Uterus (tissue), 2 donors: ENCODE data around the gene SARS1.

ENCODE experiments used
- CTCF ChIP-seq, 4 experiments: fragments of 200-600 bp in 2 of 4; fragments of 450-650 bp in 2 of 4; sonication (generic) in 2 of 4; IDR thresholded peaks; one replicate each; pipeline ENCODE4 v1.5.1; 2016 to 2019; ENCODE audit warnings: antibody characterized with exemption in 4 of 4, mild to moderate bottlenecking in 2 of 4, moderate library complexity in 1 of 4
- POLR2A ChIP-seq, 2 donors: fragments of 450-650 bp; IDR thresholded peaks; one replicate each; pipeline ENCODE4 v1.6.1; 2016; ENCODE audit warnings: antibody characterized with exemption in 2 of 2, mild to moderate bottlenecking in 1 of 2, moderate library complexity in 1 of 2

DNA sequence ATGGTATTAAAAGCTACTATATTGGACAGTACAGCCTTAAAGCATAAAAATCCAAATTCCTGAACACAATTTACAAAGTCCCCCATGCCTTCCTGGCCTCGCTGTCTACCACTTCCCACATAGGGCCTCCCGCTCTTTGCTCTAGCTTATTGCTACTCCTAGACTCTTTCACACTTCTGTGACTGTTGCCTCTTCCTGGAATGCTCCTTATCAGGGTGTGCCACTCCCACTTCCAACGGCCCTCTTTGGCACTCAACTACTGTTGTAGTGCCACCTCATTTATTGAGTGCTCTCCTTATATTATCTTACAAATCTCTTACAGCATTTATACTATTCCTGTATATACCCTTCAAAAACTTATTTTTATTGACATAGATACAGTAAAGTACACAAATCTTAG lies 4.8 kb downstream of the SARS1 start:
- TF ChIP-seq CTCF (IDR thresholded peaks at IDR 0.05) (no peak), POLR2A (IDR thresholded peaks at IDR 0.05) (no peak)
